Sigmoid colon (tissue), 4 donors: Measurements from ENCODE around the gene KIFC1.

ENCODE experiments used
- EP300 ChIP-seq, 4 donors: sonication (generic); formaldehyde crosslinking; IDR thresholded peaks; one replicate each; pipeline ENCODE4 v1.6.1; 2017; ENCODE audit warnings: antibody characterized with exemption in 4 of 4
- POLR2A ChIP-seq, 2 donors: fragments of 450-650 bp; IDR thresholded peaks; one replicate each; pipeline ENCODE4 v1.6.1; 2016; ENCODE audit warnings: antibody characterized with exemption in 2 of 2, mild to moderate bottlenecking in 2 of 2, moderate library complexity in 2 of 2
- POLR2AphosphoS5 ChIP-seq, 4 donors: sonication (generic); formaldehyde crosslinking; IDR thresholded peaks; one replicate each; pipeline ENCODE4 v1.6.1; 2017; ENCODE audit warnings: antibody characterized with exemption in 4 of 4
- TF ChIP-seq, protein P1 (sequence below), 4 experiments: fragments of 450-650 bp in 3 of 4; fragments of 200-600 bp in 1 of 4; IDR thresholded peaks; one replicate each; pipeline ENCODE4 v1.5.1; 2016 to 2019; ENCODE audit warnings: antibody characterized with exemption in 4 of 4, mild to moderate bottlenecking in 3 of 4, moderate library complexity in 2 of 4

- TF ChIP-seq EP300 (IDR thresholded peaks at IDR 0.05) = no peak
- TF ChIP-seq, protein P1, sequence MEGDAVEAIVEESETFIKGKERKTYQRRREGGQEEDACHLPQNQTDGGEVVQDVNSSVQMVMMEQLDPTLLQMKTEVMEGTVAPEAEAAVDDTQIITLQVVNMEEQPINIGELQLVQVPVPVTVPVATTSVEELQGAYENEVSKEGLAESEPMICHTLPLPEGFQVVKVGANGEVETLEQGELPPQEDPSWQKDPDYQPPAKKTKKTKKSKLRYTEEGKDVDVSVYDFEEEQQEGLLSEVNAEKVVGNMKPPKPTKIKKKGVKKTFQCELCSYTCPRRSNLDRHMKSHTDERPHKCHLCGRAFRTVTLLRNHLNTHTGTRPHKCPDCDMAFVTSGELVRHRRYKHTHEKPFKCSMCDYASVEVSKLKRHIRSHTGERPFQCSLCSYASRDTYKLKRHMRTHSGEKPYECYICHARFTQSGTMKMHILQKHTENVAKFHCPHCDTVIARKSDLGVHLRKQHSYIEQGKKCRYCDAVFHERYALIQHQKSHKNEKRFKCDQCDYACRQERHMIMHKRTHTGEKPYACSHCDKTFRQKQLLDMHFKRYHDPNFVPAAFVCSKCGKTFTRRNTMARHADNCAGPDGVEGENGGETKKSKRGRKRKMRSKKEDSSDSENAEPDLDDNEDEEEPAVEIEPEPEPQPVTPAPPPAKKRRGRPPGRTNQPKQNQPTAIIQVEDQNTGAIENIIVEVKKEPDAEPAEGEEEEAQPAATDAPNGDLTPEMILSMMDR (IDR thresholded peaks at IDR 0.05) = no peak
- TF ChIP-seq POLR2A (IDR thresholded peaks at IDR 0.05) = no peak
- TF ChIP-seq POLR2AphosphoS5 (IDR thresholded peaks at IDR 0.05) = no peak
Observed at GRCh38 chr6:33453393-33454008, 61.9 kb downstream of the KIFC1 start.
